Gastrocnemius medialis (tissue), 4 donors: ENCODE results near the gene GIMAP7. TPM values are rescaled to one million over a fixed set of nuclear protein-coding genes. Genes with fewer than 3 reads are reported as not detected.

ENCODE experiments used
- ATAC-seq, 2 donors: fragments of 150-250 bp; one replicate each; pipeline ENCODE4 v1.9.1; 2016
- DNase-seq, 2 donors: peaks; one replicate each; pipeline ENCODE4 v3.0.0-alpha.2; 2019
- H3K27ac ChIP-seq, 4 donors: fragments of 200-600 bp; sonication (generic); 1 replicate in 1 of 4; 2 replicates in 3 of 4; pipeline ENCODE4 v1.5.1; 2016 to 2018; ENCODE audit warnings: mild to moderate bottlenecking in 2 of 4, moderate library complexity in 1 of 4
- H3K27me3 ChIP-seq, 3 donors: fragments of 200-600 bp; sonication (generic) in 2 of 3; 1 replicate in 1 of 3; 2 replicates in 2 of 3; pipeline versions ENCODE4 v1.5.1 to v1.6.0; 2016 to 2019; ENCODE audit warnings: mild to moderate bottlenecking in 1 of 3, moderate library complexity in 1 of 3
- H3K36me3 ChIP-seq, 2 donors: fragments of 200-600 bp; sonication (generic) in 1 of 2; one replicate each; pipeline ENCODE4 v1.5.1; 2017 to 2018
- H3K4me1 ChIP-seq, 2 donors: fragments of 200-600 bp; sonication (generic) in 1 of 2; one replicate each; pipeline ENCODE4 v1.5.1; 2016 to 2017; ENCODE audit warnings: mild to moderate bottlenecking in 2 of 2
- H3K4me3 ChIP-seq, 4 donors: fragments of 200-600 bp; sonication (generic) in 3 of 4; 1 replicate in 1 of 4; 2 replicates in 3 of 4; pipeline ENCODE4 v1.5.1; 2016 to 2019; ENCODE audit warnings: mild to moderate bottlenecking in 2 of 4
- H3K9me3 ChIP-seq, 3 donors: fragments of 200-600 bp; sonication (generic) in 2 of 3; 1 replicate in 1 of 3; 2 replicates in 2 of 3; pipeline ENCODE4 v1.5.1; 2016 to 2019
- CTCF ChIP-seq, 5 experiments: fragments of 450-650 bp in 3 of 5; fragments of 200-600 bp in 2 of 5; sonication (generic) in 2 of 5; IDR thresholded peaks in 4 of 5; conservative IDR thresholded peaks in 1 of 5; 1 replicate in 4 of 5; 2 replicates in 1 of 5; pipeline ENCODE4 v1.5.1; 2016 to 2019; ENCODE audit warnings: antibody characterized with exemption in 5 of 5, mild to moderate bottlenecking in 3 of 5, moderate library complexity in 3 of 5
- POLR2A ChIP-seq, 2 donors: fragments of 450-650 bp; IDR thresholded peaks; one replicate each; pipeline ENCODE4 v1.6.1; 2017; ENCODE audit warnings: antibody characterized with exemption in 2 of 2, mild to moderate bottlenecking in 2 of 2, moderate library complexity in 2 of 2
- in situ Hi-C, 4 donors: fragments of 200-750 bp; cut with MboI; loops; one replicate each; pipeline versions ENCODE4 v1.15.0 to v1.8.0; 2017; ENCODE audit warnings: low sequenced_read_pairs in 4 of 4
- intact Hi-C: fragments of 100-400 bp; cut with DNase I; formaldehyde crosslinking; loops from one replicate; pipeline ENCODE4 v1.15.1; 2023; ENCODE audit warnings: low total_unique reads
- total RNA-seq, 4 donors: library from RNA; depleted of rRNA; stranded (reverse); fragments of >200 nt; gene quantifications; one replicate each; pipeline versions ENCODE4 v1.1.0 to v1.2.3, GENCODE V29; 2016

Gene GIMAP7
- total RNA-seq, 4 donors from 2014 or later, result 6.6 to 7.8 (median 7.0) TPM

GRCh38 chr7:150566123-150566522, 51.5 kb downstream of the GIMAP7 start:
- in situ Hi-C loops, result no loop called here
- ATAC-seq (no peak), DNase-seq (no peak)
- no peaks in the 10 kb centered on the region for H3K4me1 ChIP-seq
- intact Hi-C loops, result no loop called here
- H3K27me3 ChIP-seq, result no peaks in the 10 kb centered on the region
- no peak overlapping the region for H3K4me3 ChIP-seq
- H3K9me3 ChIP-seq, result no peaks in the 10 kb centered on the region
- TF ChIP-seq POLR2A (IDR thresholded peaks at IDR 0.05) (no peak), CTCF (IDR thresholded peaks at IDR 0.05 in 4 of 5, conservative IDR thresholded peaks at IDR 0.05 in 1 of 5) (no peak)
- H3K27ac ChIP-seq, result no peak overlapping the region
- H3K36me3 ChIP-seq, result no peaks in the 10 kb centered on the region

- Histone ChIP-seq H3K9me3 (no peaks in the 10 kb centered on the region), H3K27ac (peak overlapping the region in 3 of 4 donors; percentile 71 to 80 (median 75)), H3K27me3 (no peaks in the 10 kb centered on the region), H3K4me1 (no peaks in the 10 kb centered on the region), H3K36me3 (no peaks in the 10 kb centered on the region), H3K4me3 (peak overlapping the region in 1 of 4 donors; percentile 53)
- in situ Hi-C loops, result no loop called here
- DNase-seq, result no peak
- intact Hi-C loops, result no loop called here
- ATAC-seq, result no peak
- TF ChIP-seq POLR2A (IDR thresholded peaks at IDR 0.05), result no peak
- no peak for TF ChIP-seq CTCF (IDR thresholded peaks at IDR 0.05 in 4 of 5, conservative IDR thresholded peaks at IDR 0.05 in 1 of 5)
Observed at GRCh38 chr7:150566572-150566971, 51.9 kb downstream of the GIMAP7 start.

- TF ChIP-seq CTCF (IDR thresholded peaks at IDR 0.05 in 4 of 5, conservative IDR thresholded peaks at IDR 0.05 in 1 of 5) (no peak), POLR2A (IDR thresholded peaks at IDR 0.05) (peak in 1 of 2 donors; percentile 20)
- Histone ChIP-seq H3K4me3 (peak within 1 kb of the TSS; percentile 40 to 53 (median 48)), H3K27ac (peak within 1 kb of the TSS; percentile 49 to 80 (median 73)), H3K4me1 (no peaks in the 10 kb centered on the region), H3K9me3 (no peaks in the 10 kb centered on the region), H3K36me3 (no peaks in the 10 kb centered on the region), H3K27me3 (no peaks in the 10 kb centered on the region)
- DNase-seq (no peak), ATAC-seq (peak; percentile 56 to 68)
- intact Hi-C loops (no loop called here), in situ Hi-C loops (no loop called here)
Observed at GRCh38 chr7:150567169-150567568, 52.5 kb downstream of the GIMAP7 start, which contains the start of gene GIMAP4. GIMAP4 (plus strand) TSS chr7:150567390; CDS start chr7:150569902, 2,512 bp downstream.

GRCh38 chr7:150567871-150568301, 53.2 kb downstream of the GIMAP7 start:
- H3K36me3 ChIP-seq, result no peaks in the 10 kb centered on the region
- H3K9me3 ChIP-seq, result no peaks in the 10 kb centered on the region
- peak overlapping the region; percentile 40 to 53 (median 48) for H3K4me3 ChIP-seq
- intact Hi-C loops (no loop called here), in situ Hi-C loops (no loop called here)
- no peaks in the 10 kb centered on the region for H3K27me3 ChIP-seq
- DNase-seq (no peak), ATAC-seq (no peak)
- no peak for TF ChIP-seq CTCF (IDR thresholded peaks at IDR 0.05 in 4 of 5, conservative IDR thresholded peaks at IDR 0.05 in 1 of 5)
- no peak for TF ChIP-seq POLR2A (IDR thresholded peaks at IDR 0.05)
- no peaks in the 10 kb centered on the region for H3K4me1 ChIP-seq
- peak overlapping the region; percentile 49 to 80 (median 73) for H3K27ac ChIP-seq

- Histone ChIP-seq H3K36me3 (no peaks in the 10 kb centered on the region), H3K27ac (peak overlapping the region; percentile 49 to 80 (median 73)), H3K4me3 (peak overlapping the region; percentile 40 to 53 (median 48)), H3K4me1 (no peaks in the 10 kb centered on the region), H3K9me3 (no peaks in the 10 kb centered on the region), H3K27me3 (no peaks in the 10 kb centered on the region)
- in situ Hi-C loops (no loop called here), intact Hi-C loops (no loop called here)
- DNase-seq, result no peak
- ATAC-seq, result no peak
- TF ChIP-seq CTCF (IDR thresholded peaks at IDR 0.05 in 4 of 5, conservative IDR thresholded peaks at IDR 0.05 in 1 of 5), result no peak
- TF ChIP-seq POLR2A (IDR thresholded peaks at IDR 0.05), result no peak
Observed at GRCh38 chr7:150568714-150569113, 54.0 kb downstream of the GIMAP7 start.
